CD4-positive, CD25-positive, alpha-beta regulatory T cell (primary cell): ENCODE measurements around the gene MGAT5. TPM values are rescaled to one million over a fixed set of nuclear protein-coding genes. Genes with fewer than 3 reads are reported as not detected.
"Not testable (repeated sequence)": the region's sequence is repeated elsewhere in the genome, so short reads cannot be mapped to it uniquely, and the experiment has no call there.

ENCODE experiments used
- ATAC-seq, 2 donors: fragments of 150-1000 bp; cut with Tn5 transposase; one replicate each; pipeline ENCODE4 v1.10.0; 2021; ENCODE audit warnings: low read depth in 2 of 2, moderate number of reproducible peaks in 2 of 2, moderate library complexity in 1 of 2
- DNase-seq, 3 donors: peaks; one replicate each; pipeline versions ENCODE4 v3.0.0 to v3.0.0-alpha.2; 2012 to 2022; ENCODE audit warnings: mixed read lengths in 1 of 3
- H3K27ac ChIP-seq: one replicate; pipeline ENCODE4 v1.7.0; 2013; ENCODE audit warnings: mild to moderate bottlenecking, low read length; ENCODE audit not compliant: insufficient read depth, poor library complexity, severe bottlenecking
- H3K27me3 ChIP-seq: one replicate; pipeline ENCODE4 v1.7.0; 2013; ENCODE audit warnings: low read length; ENCODE audit not compliant: control insufficient read depth, insufficient read depth
- H3K36me3 ChIP-seq: one replicate; pipeline ENCODE4 v1.7.0; 2013; ENCODE audit warnings: mild to moderate bottlenecking, low read length, moderate library complexity; ENCODE audit not compliant: control insufficient read depth, insufficient read depth
- H3K4me1 ChIP-seq: 2 replicates; pipeline ENCODE4 v1.7.0; 2013; ENCODE audit warnings: mild to moderate bottlenecking, low read length; ENCODE audit not compliant: insufficient read depth, control insufficient read depth, poor library complexity, severe bottlenecking
- H3K4me3 ChIP-seq: one replicate; pipeline ENCODE4 v1.7.0; 2013; ENCODE audit warnings: low read depth, mild to moderate bottlenecking, low read length, moderate library complexity
- H3K9me3 ChIP-seq, 2 experiments: 1 replicate in 1 of 2; 2 replicates in 1 of 2; pipeline ENCODE4 v1.7.0; 2013; ENCODE audit warnings: low read length in 2 of 2, mild to moderate bottlenecking in 1 of 2, moderate library complexity in 1 of 2; ENCODE audit not compliant: control insufficient read depth in 2 of 2
- H3K27ac Mint-ChIP-seq, 3 donors: one replicate each; pipeline ENCODE4 v1.8.0; 2020 to 2022; ENCODE audit warnings: mild to moderate bottlenecking in 3 of 3, mixed read lengths in 3 of 3, moderate library complexity in 2 of 3
- H3K27me3 Mint-ChIP-seq: one replicate; pipeline ENCODE4 v1.8.0; 2022; ENCODE audit warnings: mild to moderate bottlenecking, mixed read lengths
- H3K36me3 Mint-ChIP-seq: one replicate; pipeline ENCODE4 v1.8.0; 2020; ENCODE audit warnings: mixed read lengths
- H3K4me1 Mint-ChIP-seq, 4 donors: one replicate each; pipeline ENCODE4 v1.8.0; 2020 to 2022; ENCODE audit warnings: mixed read lengths in 4 of 4, mild to moderate bottlenecking in 1 of 4
- H3K4me3 Mint-ChIP-seq, 4 donors: one replicate each; pipeline ENCODE4 v1.8.0; 2020 to 2022; ENCODE audit warnings: mild to moderate bottlenecking in 4 of 4, mixed read lengths in 4 of 4, moderate library complexity in 3 of 4
- H3K9me3 Mint-ChIP-seq, 7 donors: one replicate each; pipeline ENCODE4 v1.8.0; 2020 to 2022; ENCODE audit warnings: mixed read lengths in 7 of 7, mild to moderate bottlenecking in 3 of 7, moderate library complexity in 2 of 7
- polyA plus RNA-seq, 4 donors: library from polyadenylated mRNA; unstranded; fragments of 300-500 nt; fragmentation: Illumina TruSeq; gene quantifications; one replicate each; pipeline ENCODE4 v1.2.3, GENCODE V29; 2021
- total RNA-seq: library from RNA; stranded (reverse); gene quantifications from one replicate; pipeline ENCODE4 v1.2.3, GENCODE V29; 2022

MGAT5 gene
- total and polyA plus RNA-seq, 5 donors from 2014 or later: 3.6 to 68.8 (median 6.9) TPM

DNA sequence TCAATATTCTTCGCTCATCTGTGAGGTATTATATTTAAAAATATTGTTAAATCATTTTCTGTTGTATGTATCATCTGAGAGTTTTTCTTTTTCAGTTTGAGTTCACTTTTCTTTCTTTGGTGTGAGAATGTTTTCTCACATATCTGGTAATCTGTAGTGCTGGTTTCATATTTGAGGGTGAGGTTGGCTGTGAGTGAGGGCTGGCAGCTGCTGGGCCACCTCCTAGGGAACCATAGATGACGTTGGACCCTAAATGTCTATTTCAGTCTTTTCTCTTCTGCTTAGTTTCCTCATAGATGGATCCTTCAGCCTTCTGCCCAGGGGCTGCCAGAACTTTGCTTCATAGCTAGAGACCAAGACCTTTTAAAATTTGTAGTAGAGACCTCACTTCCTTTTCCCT, 33.5 kb downstream of the MGAT5 start:
- Histone ChIP-seq H3K36me3 (no peaks in the 10 kb centered on the region), H3K27me3 (no peaks in the 10 kb centered on the region), H3K4me1 (peaks cover 56% of the 10 kb centered on the region), H3K27ac (no peak overlapping the region), H3K9me3 (no peaks in the 10 kb centered on the region), H3K4me3 (no peak overlapping the region)
- ATAC-seq (no peak), DNase-seq (peak in 1 of 3 donors; percentile 13)
- Mint-ChIP-seq H3K27ac (peak overlapping the region; percentile 1 to 42 (median 33)), H3K27me3 (no peaks in the 10 kb centered on the region), H3K36me3 (peaks cover 5% of the 10 kb centered on the region), H3K4me3 (peak overlapping the region in 1 of 4 donors; percentile 4), H3K4me1 (peaks cover 23 to 28% (median 28%) of the 10 kb centered on the region in 4 donors), H3K9me3 (no peaks in the 10 kb centered on the region)

DNA sequence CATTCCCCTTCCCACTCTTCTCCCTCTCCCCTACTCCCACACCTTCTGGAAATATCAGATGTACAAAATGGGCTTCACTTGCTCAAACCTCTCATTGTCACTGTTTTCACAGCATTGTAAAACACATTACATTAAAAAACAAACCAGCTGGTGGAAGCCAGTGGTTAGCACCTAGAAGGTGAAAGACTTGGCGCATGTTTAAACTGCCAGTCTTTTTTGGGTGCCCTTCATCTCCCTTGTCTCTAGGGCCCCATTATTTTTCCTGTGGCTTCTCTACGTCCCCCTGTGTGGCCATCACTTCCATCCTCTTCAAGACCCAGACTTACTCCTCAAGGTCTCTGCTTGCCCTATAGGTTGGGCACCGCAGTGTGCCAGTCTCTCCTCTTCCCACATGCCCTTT, 34.9 kb downstream of the MGAT5 start:
- peaks cover 43% of the 10 kb centered on the region for H3K4me1 ChIP-seq
- Mint-ChIP-seq H3K4me3 (no peak overlapping the region), H3K27me3 (no peaks in the 10 kb centered on the region), H3K36me3 (peaks cover 5% of the 10 kb centered on the region), H3K9me3 (no peaks in the 10 kb centered on the region), H3K4me1 (peaks cover 9 to 24% (median 19%) of the 10 kb centered on the region in 4 donors), H3K27ac (no peak overlapping the region)
- DNase-seq (no peak), ATAC-seq (no peak)
- H3K9me3 ChIP-seq: no peaks in the 10 kb centered on the region
- no peak overlapping the region for H3K27ac ChIP-seq
- peaks cover 2% of the 10 kb centered on the region for H3K36me3 ChIP-seq
- H3K4me3 ChIP-seq: no peak overlapping the region
- no peaks in the 10 kb centered on the region for H3K27me3 ChIP-seq

- H3K27ac Mint-ChIP-seq: no peak overlapping the region
- Histone ChIP-seq H3K27me3 (no peaks in the 10 kb centered on the region), H3K9me3 (no peaks in the 10 kb centered on the region), H3K27ac (no peak overlapping the region), H3K4me1 (peaks cover 43% of the 10 kb centered on the region), H3K4me3 (no peak overlapping the region), H3K36me3 (peaks cover 6% of the 10 kb centered on the region)
- no peaks in the 10 kb centered on the region for H3K27me3 Mint-ChIP-seq
- H3K4me3 Mint-ChIP-seq: no peak overlapping the region
- DNase-seq (no peak), ATAC-seq (no peak)
- peaks cover 10% of the 10 kb centered on the region for H3K36me3 Mint-ChIP-seq
- no peaks in the 10 kb centered on the region for H3K9me3 Mint-ChIP-seq
- peaks cover 10 to 27% (median 21%) of the 10 kb centered on the region in 4 donors for H3K4me1 Mint-ChIP-seq
Observed at GRCh38 chr2:134289225-134289624, 35.4 kb downstream of the MGAT5 start.

DNA sequence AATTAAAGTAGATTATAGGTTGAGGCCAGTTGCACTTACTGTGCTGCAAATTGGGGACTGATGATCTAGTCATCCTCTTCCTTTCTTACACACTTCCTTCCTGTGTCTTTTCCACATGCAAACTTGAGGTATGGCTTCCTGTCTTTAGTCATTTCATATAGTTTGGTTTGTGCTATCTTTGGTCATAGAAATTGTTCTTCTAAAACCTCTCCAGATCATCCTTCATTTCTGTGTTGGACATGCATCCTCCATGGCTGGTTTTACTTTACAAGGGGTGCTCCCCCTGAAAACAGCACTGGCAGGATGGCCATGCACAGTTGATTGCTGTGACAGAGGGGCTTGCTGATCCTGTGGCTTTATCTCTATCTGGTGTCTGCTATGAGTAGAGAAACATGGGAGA, 36.5 kb downstream of the MGAT5 start:
- H3K36me3 ChIP-seq: peaks cover 6% of the 10 kb centered on the region
- H3K4me3 ChIP-seq: peak overlapping the region; percentile 56
- H3K27me3 ChIP-seq: no peaks in the 10 kb centered on the region
- no peak overlapping the region for H3K4me3 Mint-ChIP-seq
- H3K9me3 Mint-ChIP-seq: no peaks in the 10 kb centered on the region
- H3K4me1 Mint-ChIP-seq: peaks cover 14 to 33% (median 29%) of the 10 kb centered on the region in 4 donors
- no peaks in the 10 kb centered on the region for H3K27me3 Mint-ChIP-seq
- DNase-seq: peak in 2 of 3 donors; percentile 14 to 70
- no peaks in the 10 kb centered on the region for H3K9me3 ChIP-seq
- peak overlapping the region; percentile 42 for H3K27ac ChIP-seq
- H3K4me1 ChIP-seq: peaks cover 43% of the 10 kb centered on the region
- H3K27ac Mint-ChIP-seq: no peak overlapping the region
- peak; percentile 69 to 74 for ATAC-seq
- peaks cover 10% of the 10 kb centered on the region for H3K36me3 Mint-ChIP-seq

- no peak for DNase-seq
- peaks cover 6% of the 10 kb centered on the region for H3K36me3 ChIP-seq
- H3K27ac ChIP-seq: no peak overlapping the region
- H3K4me3 Mint-ChIP-seq: no peak overlapping the region
- peaks cover 34% of the 10 kb centered on the region for H3K4me1 ChIP-seq
- H3K27me3 ChIP-seq: no peaks in the 10 kb centered on the region
- H3K9me3 Mint-ChIP-seq: no peaks in the 10 kb centered on the region
- H3K4me3 ChIP-seq: no peak overlapping the region
- H3K4me1 Mint-ChIP-seq: peaks cover 14 to 39% (median 23%) of the 10 kb centered on the region in 4 donors
- H3K27me3 Mint-ChIP-seq: no peaks in the 10 kb centered on the region
- peaks cover 5% of the 10 kb centered on the region for H3K36me3 Mint-ChIP-seq
- peak overlapping the region; percentile 43 to 66 (median 50) for H3K27ac Mint-ChIP-seq
- ATAC-seq: no peak
- H3K9me3 ChIP-seq: no peaks in the 10 kb centered on the region
Observed at GRCh38 chr2:134292514-134292913, 38.6 kb downstream of the MGAT5 start.

- H3K36me3 ChIP-seq: peaks cover 9% of the 10 kb centered on the region
- Mint-ChIP-seq H3K9me3 (no peaks in the 10 kb centered on the region), H3K36me3 (peaks cover 10% of the 10 kb centered on the region), H3K27me3 (no peaks in the 10 kb centered on the region), H3K4me3 (peak overlapping the region in 1 of 4 donors; percentile 11), H3K27ac (peak overlapping the region; percentile 10 to 72 (median 53)), H3K4me1 (peaks cover 15 to 42% (median 21%) of the 10 kb centered on the region in 4 donors)
- no peaks in the 10 kb centered on the region for H3K9me3 ChIP-seq
- H3K4me3 ChIP-seq: no peak overlapping the region
- H3K27ac ChIP-seq: no peak overlapping the region
- H3K4me1 ChIP-seq: peaks cover 26% of the 10 kb centered on the region
- no peaks in the 10 kb centered on the region for H3K27me3 ChIP-seq
- ATAC-seq: no peak
- DNase-seq: no peak
Observed at GRCh38 chr2:134293719-134294537, 40.1 kb downstream of the MGAT5 start.

GRCh38 chr2:134294598-134294997, 40.7 kb downstream of the MGAT5 start:
- peak overlapping the region in 1 of 3 donors; percentile 72 for H3K27ac Mint-ChIP-seq
- ATAC-seq, H3K4me3 ChIP-seq, H3K4me3 Mint-ChIP-seq, H3K9me3 Mint-ChIP-seq, H3K27me3 ChIP-seq, H3K27me3 Mint-ChIP-seq, DNase-seq, H3K27ac ChIP-seq, H3K36me3 ChIP-seq, H3K9me3 ChIP-seq: not testable (repeated sequence)
- peaks cover 12% of the 10 kb centered on the region for H3K36me3 Mint-ChIP-seq
- H3K4me1 Mint-ChIP-seq: peaks cover 17 to 43% (median 24%) of the 10 kb centered on the region in 4 donors
- peaks cover 19% of the 10 kb centered on the region for H3K4me1 ChIP-seq

DNA sequence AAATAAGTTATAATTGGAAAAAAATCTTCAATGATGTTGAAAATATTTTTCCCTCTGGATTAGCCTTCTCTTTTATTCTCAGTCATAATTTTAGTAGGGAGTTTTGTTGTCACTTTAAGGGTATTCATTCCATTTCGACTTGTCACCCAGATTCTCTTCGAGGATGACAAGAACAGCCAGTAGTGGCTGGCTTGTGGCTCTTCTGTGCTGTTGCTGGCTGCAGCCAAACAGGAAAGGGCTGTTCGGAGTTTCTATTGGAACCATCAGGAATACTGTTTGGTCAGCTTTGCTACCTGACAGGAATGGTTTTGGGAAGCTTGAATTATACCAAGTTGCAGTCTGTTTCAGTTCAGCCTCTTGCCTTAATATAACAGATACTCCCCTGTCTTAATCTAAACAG, 41.6 kb downstream of the MGAT5 start:
- no peaks in the 10 kb centered on the region for H3K27me3 ChIP-seq
- Mint-ChIP-seq H3K27me3 (no peaks in the 10 kb centered on the region), H3K36me3 (peaks cover 12% of the 10 kb centered on the region), H3K4me1 (peaks cover 19 to 45% (median 24%) of the 10 kb centered on the region in 4 donors), H3K27ac (peak overlapping the region in 1 of 3 donors; percentile 93), H3K4me3 (no peak overlapping the region), H3K9me3 (no peaks in the 10 kb centered on the region)
- no peak for DNase-seq
- peaks cover 11% of the 10 kb centered on the region for H3K4me1 ChIP-seq
- no peak overlapping the region for H3K4me3 ChIP-seq
- no peaks in the 10 kb centered on the region for H3K9me3 ChIP-seq
- no peak for ATAC-seq
- no peak overlapping the region for H3K27ac ChIP-seq
- H3K36me3 ChIP-seq: peaks cover 9% of the 10 kb centered on the region
